ENCODE data around the gene DIAPH3. TPM values are rescaled to one million over a fixed set of nuclear protein-coding genes. Genes with fewer than 3 reads are reported as not detected.

Gene DIAPH3
- total and polyA plus RNA-seq, 2 of the 8 experiments (the other 6 are each of a cell fraction or from before 2014, with no cell fraction given), result 8.0 to 30.8 TPM

DNA sequence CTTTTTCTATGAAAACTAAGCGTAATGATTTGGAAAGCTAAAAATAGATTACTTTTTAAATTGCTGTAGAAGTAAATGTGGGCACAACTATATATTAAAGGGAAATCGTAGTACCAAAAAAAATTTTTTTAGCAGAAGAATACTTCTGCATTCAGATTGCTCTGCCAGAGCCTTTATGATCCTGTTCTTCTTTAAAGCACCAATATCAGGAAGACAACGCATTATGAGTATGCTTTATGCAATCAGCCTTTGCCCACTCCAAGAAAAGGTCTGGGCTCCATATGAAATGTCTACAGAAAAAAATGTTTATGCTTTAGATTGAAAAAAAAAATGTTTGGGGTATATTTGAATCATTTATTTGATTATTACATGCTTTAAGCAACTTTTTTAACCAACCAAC lies 137.4 kb downstream of the DIAPH3 start (continued):
- no peak for TF ChIP-seq TCF12 (IDR thresholded peaks at IDR 0.05; ENCODE audit: low read depth, low read length)
- no peak for TF ChIP-seq BCL11A (IDR thresholded peaks at IDR 0.05; ENCODE audit: low read depth in 2 of 2, low read length in 2 of 2)
- TF ChIP-seq NANOG (IDR thresholded peaks at IDR 0.05; ENCODE audit: insufficient read depth, low read depth, low read length, poor library complexity, severe bottlenecking), result no peak
- TF ChIP-seq JUND (IDR thresholded peaks at IDR 0.05; ENCODE audit: low read length), result no peak
- no peak for TF ChIP-seq EGR1 (IDR thresholded peaks at IDR 0.05; ENCODE audit: borderline replicate concordance, low read depth, low read length)

Measured in H1 (cell line).